GM10248 (cell line): ENCODE data around the gene PRR15L.
"Not testable (repeated sequence)": the region's sequence is repeated elsewhere in the genome, so short reads cannot be mapped to it uniquely, and the experiment has no call there.

Experiments
- CTCF ChIA-PET: fragments of 300-600 bp; sonication (Branson Sonifier 250); formaldehyde crosslinking; extraction: SDS; loops from one replicate; lab custom pipeline; 2021; ENCODE audit warnings: antibody characterized with exemption; lab: Yijun Ruan, JAX
- POLR2A ChIA-PET: fragments of 350-650 bp; sonication (Branson Sonifier 250); formaldehyde crosslinking; extraction: SDS; loops from one replicate; lab custom pipeline; 2020; ENCODE audit warnings: antibody characterized with exemption; lab: Yijun Ruan, JAX
- DNase-seq: peaks from one replicate; pipeline ENCODE4 v3.0.0; 2012; ENCODE audit errors: extremely low spot score
- CTCF ChIP-seq: IDR thresholded peaks from 2 replicates; pipeline ENCODE4 v1.5.1; 2012; ENCODE audit warnings: mild to moderate bottlenecking, low read depth; ENCODE audit errors: extremely low read depth, missing control alignments, control extremely low read depth

Gene PRR15L

GRCh38 chr17:47928415-47928814, 29.3 kb downstream of the PRR15L start:
- DNase-seq = no peak
- no peak for TF ChIP-seq CTCF
- CTCF ChIA-PET = interaction anchor here (1.2 to 32.0 kb wide), 4 partner anchors 20 to 87 kb away, joined by 3 to 407 read pairs (median 8); partner anchors contain the start of genes PNPO, PRR15L and SCRN2
- POLR2A ChIA-PET = no interaction called here

GRCh38 chr17:47927821-47928400, 29.8 kb downstream of the PRR15L start:
- no peak for DNase-seq
- ChIA-PET CTCF (interaction anchor here (1.2 to 32.0 kb wide), 3 partner anchors 21 to 87 kb away, joined by 3 to 407 read pairs (median 11); partner anchors contain the start of genes PNPO, PRR15L and SCRN2), POLR2A (no interaction called here)
- TF ChIP-seq CTCF = no peak

- no peak for DNase-seq
- no peak for TF ChIP-seq CTCF
- POLR2A ChIA-PET = interaction anchor here (0.6 to 0.7 kb wide), 2 partner anchors 16 to 933 kb away, joined by 3 to 4 read pairs; partner anchors contain the start of gene PNPO
- CTCF ChIA-PET = interaction anchor here (1.5 to 32.0 kb wide), 3 partner anchors 11 to 45 kb away, joined by 5 to 407 read pairs (median 6); partner anchors contain the start of genes CDK5RAP3, PNPO and PRR15L
These were observed 32.0 kb downstream of the PRR15L start for GRCh38 chr17:47925678-47925988.

GRCh38 chr17:47924785-47925677, 32.7 kb downstream of the PRR15L start:
- ChIA-PET CTCF (interaction anchor here (1.5 to 32.0 kb wide), 3 partner anchors 11 to 45 kb away, joined by 5 to 407 read pairs (median 6); partner anchors contain the start of genes CDK5RAP3, PNPO and PRR15L), POLR2A (no interaction called here)
- no peak for TF ChIP-seq CTCF
- no peak for DNase-seq

GRCh38 chr17:47919889-47920288, 37.8 kb downstream of the PRR15L start:
- CTCF ChIA-PET = interaction anchor here (32.0 kb wide), 1 partner anchor 29 kb away, joined by 407 read pairs; the partner anchor contains the start of genes PNPO and PRR15L
- POLR2A ChIA-PET = interaction anchor here (0.7 kb wide), 1 partner anchor 13 kb away, joined by 6 read pairs; no protein-coding TSS in a partner anchor
- not testable (repeated sequence) for DNase-seq

- CTCF ChIA-PET = interaction anchor here (32.0 kb wide), 1 partner anchor 30 kb away, joined by 407 read pairs; the partner anchor contains the start of genes PNPO and PRR15L
These were observed 38.7 kb downstream of the PRR15L start for GRCh38 chr17:47918991-47919390.

More at GRCh38 chr17:47918991-47919390, 38.7 kb downstream of the PRR15L start:
- no peak for TF ChIP-seq CTCF
- no peak for DNase-seq
- POLR2A ChIA-PET = no interaction called here
